ENCODE measurements around the gene MATR3. TPM values are rescaled to one million over a fixed set of nuclear protein-coding genes. Genes with fewer than 3 reads are reported as not detected.

MATR3 gene
- total RNA-seq, 1 experiment from 2014 or later = 194 TPM

- ATAC-seq (peak; percentile 100), DNase-seq (ENCODE audit: low read depth, low spot score) (peak; percentile 71)
- intact Hi-C loops (cut with micrococcal nuclease; ENCODE audit: unreplicated experiment) (loop anchor here (2.0 to 10.0 kb wide), 3 partner anchors 328 to 684 kb away; no protein-coding TSS in a partner anchor), in situ Hi-C loops (cut with HindIII; ENCODE audit: low pct_unique_long_range_greater_than_20kb, low sequenced_read_pairs) (no loop called here)
- Histone ChIP-seq H3K4me3 (ENCODE audit: low read depth in 2 of 2, low read length in 2 of 2) (no peak overlapping the region), H3K27me3 (ENCODE audit: control insufficient read depth, insufficient read depth, low read length) (no peaks in the 10 kb centered on the region), H3K36me3 (ENCODE audit: control insufficient read depth, insufficient read depth, low read length) (no peaks in the 10 kb centered on the region), H3K4me1 (ENCODE audit: control insufficient read depth, insufficient read depth, low read length) (0 out of 2 replicates have a peak, but pooled peaks cover 3% of the 10 kb centered on the region), H3K9me3 (ENCODE audit: control insufficient read depth, insufficient read depth, low read depth, low read length) (no peaks in the 10 kb centered on the region), H3K27ac (ENCODE audit: low read length) (no peak overlapping the region)
- CTCF ChIA-PET = interaction anchor here (0.5 to 1.3 kb wide), 4 partner anchors 9 to 684 kb away, joined by 3 to 8 read pairs (median 4); no protein-coding TSS in a partner anchor
- BruUV-seq (replicated peaks) = no TSS peak
- peak; percentile 97 for TF ChIP-seq CTCF (IDR thresholded peaks at IDR 0.05)
- TF ChIP-seq TCF7L2 (IDR thresholded peaks at IDR 0.05; ENCODE audit: low read depth, low read length) = no peak
- POLR2A ChIA-PET = interaction anchor here (1.0 kb wide), 1 partner anchor 34 kb away, joined by 3 read pairs; no protein-coding TSS in a partner anchor
Measured at GRCh38 chr5:139262742-139263445, 30.6 kb upstream of the MATR3 start.

- TF ChIP-seq CTCF (IDR thresholded peaks at IDR 0.05) (no peak), POLR2AphosphoS5 (IDR thresholded peaks at IDR 0.05; ENCODE audit: low read depth, low read length) (no peak), REST (IDR thresholded peaks at IDR 0.05; ENCODE audit: insufficient read depth in 1 of 2, low read depth in 2 of 2, low read length in 1 of 2) (no peak), SIN3A (IDR thresholded peaks at IDR 0.05; ENCODE audit: borderline replicate concordance, insufficient read depth, low read depth, low read length) (no peak), TCF7L2 (IDR thresholded peaks at IDR 0.05; ENCODE audit: low read depth, low read length) (no peak)
- Histone ChIP-seq H3K36me3 (ENCODE audit: control insufficient read depth, insufficient read depth, low read length) (no peaks in the 10 kb centered on the region), H3K27me3 (ENCODE audit: control insufficient read depth, insufficient read depth, low read length) (no peaks in the 10 kb centered on the region), H3K27ac (ENCODE audit: low read length) (no peak overlapping the region), H3K4me3 (ENCODE audit: low read depth in 2 of 2, low read length in 2 of 2) (no peak overlapping the region), H3K9me3 (ENCODE audit: control insufficient read depth, insufficient read depth, low read depth, low read length) (no peaks in the 10 kb centered on the region), H3K4me1 (ENCODE audit: control insufficient read depth, insufficient read depth, low read length) (0 out of 2 replicates have a peak, but pooled peaks cover 3% of the 10 kb centered on the region)
- BruUV-seq (replicated peaks) = no TSS peak
- ATAC-seq (no peak), DNase-seq (ENCODE audit: low read depth, low spot score) (no peak)
- ChIA-PET POLR2A (interaction anchor here (1.0 kb wide), 1 partner anchor 33 kb away, joined by 3 read pairs; no protein-coding TSS in a partner anchor), CTCF (no interaction called here)
- intact Hi-C loops (cut with micrococcal nuclease; ENCODE audit: unreplicated experiment) = loop anchor here (2.0 to 10.0 kb wide), 3 partner anchors 329 to 685 kb away; no protein-coding TSS in a partner anchor
- in situ Hi-C loops (cut with HindIII; ENCODE audit: low pct_unique_long_range_greater_than_20kb, low sequenced_read_pairs) = no loop called here
Measured at GRCh38 chr5:139263536-139263935, 30.0 kb upstream of the MATR3 start.

All from Panc1 (cell line).